GM12872 (cell line): ENCODE data around the gene SLC12A2.

ENCODE experiments used
- CTCF ChIP-seq: IDR thresholded peaks from 3 replicates; pipeline ENCODE4 v1.5.1; 2011; ENCODE audit warnings: low read depth, mild to moderate bottlenecking, low read length, moderate library complexity; ENCODE audit not compliant: insufficient read depth

The SLC12A2 gene

GRCh38 chr5:128111818-128112448, 28.4 kb downstream of the SLC12A2 start:
- TF ChIP-seq CTCF: no peak

- no peak for TF ChIP-seq CTCF
Measured at GRCh38 chr5:128116445-128116844, 32.9 kb downstream of the SLC12A2 start.

- no peak for TF ChIP-seq CTCF
Measured at GRCh38 chr5:128118214-128118613, 34.6 kb downstream of the SLC12A2 start.

- TF ChIP-seq CTCF: no peak
Measured at GRCh38 chr5:128121651-128122050, 38.1 kb downstream of the SLC12A2 start.

GRCh38 chr5:128123936-128124335, 40.4 kb downstream of the SLC12A2 start:
- TF ChIP-seq CTCF: no peak

- TF ChIP-seq CTCF: no peak
Measured at GRCh38 chr5:128126241-128126640, 42.7 kb downstream of the SLC12A2 start.

GRCh38 chr5:128132499-128132898, 48.9 kb downstream of the SLC12A2 start:
- TF ChIP-seq CTCF: no peak
